Smooth muscle cell (in vitro differentiated cells): ENCODE measurements around the gene AUH. TPM values are rescaled to one million over a fixed set of nuclear protein-coding genes. Genes with fewer than 3 reads are reported as not detected.

ENCODE experiments used
- DNase-seq: peaks from one replicate; lab custom pipeline; 2025; ENCODE audit not compliant: unreplicated experiment; lab: John Stamatoyannopoulos, UW
- H2AFZ ChIP-seq: fragments of 200-600 bp; sonication (generic); 2 replicates; pipeline ENCODE4 v1.6.0; 2016; ENCODE audit warnings: antibody characterized with exemption, low read depth, mild to moderate bottlenecking
- H3F3A ChIP-seq: fragments of 200-600 bp; sonication (generic); 2 replicates; pipeline ENCODE4 v1.6.0; 2017; ENCODE audit warnings: antibody characterized with exemption, low read depth
- H3K27ac ChIP-seq: fragments of 200-600 bp; sonication (generic); 2 replicates; pipeline ENCODE4 v1.5.1; 2016; ENCODE audit warnings: low read depth, mild to moderate bottlenecking
- H3K27me3 ChIP-seq: fragments of 200-600 bp; sonication (generic); 2 replicates; pipeline ENCODE4 v1.6.1; 2016; ENCODE audit warnings: low read depth, mild to moderate bottlenecking
- H3K36me3 ChIP-seq: fragments of 200-600 bp; sonication (generic); 2 replicates; pipeline ENCODE4 v1.5.1; 2016; ENCODE audit warnings: low read depth
- H3K4me1 ChIP-seq: fragments of 200-600 bp; sonication (generic); 2 replicates; pipeline ENCODE4 v1.5.1; 2016; ENCODE audit warnings: low read depth
- H3K4me2 ChIP-seq: fragments of 200-600 bp; sonication (generic); 2 replicates; pipeline ENCODE4 v1.6.0; 2016; ENCODE audit warnings: mild to moderate bottlenecking
- H3K4me3 ChIP-seq: fragments of 200-600 bp; sonication (generic); 2 replicates; pipeline ENCODE4 v1.5.1; 2016; ENCODE audit warnings: mild to moderate bottlenecking
- H3K79me2 ChIP-seq: fragments of 200-600 bp; sonication (generic); 2 replicates; pipeline ENCODE4 v1.6.0; 2016; ENCODE audit warnings: low read depth, mild to moderate bottlenecking
- H3K9ac ChIP-seq: fragments of 200-600 bp; sonication (generic); 2 replicates; pipeline ENCODE4 v1.6.0; 2016; ENCODE audit warnings: low read depth
- H3K9me3 ChIP-seq: fragments of 200-600 bp; sonication (generic); replicated peaks from 2 replicates; pipeline ENCODE4 v1.5.1; 2016; ENCODE audit warnings: low read depth
- H4K20me1 ChIP-seq: fragments of 200-600 bp; sonication (generic); 2 replicates; pipeline ENCODE4 v1.6.0; 2016; ENCODE audit warnings: low read depth
- WGBS: methylation state at CpG from one replicate; pipeline ENCODE4 v1.1.7; 2016; ENCODE audit warnings: low lambda C conversion rate; 5-methylcytosine and 5-hydroxymethylcytosine counted together
- polyA plus RNA-seq: library from polyadenylated mRNA; unstranded; fragments of >200 nt; fragmentation: Nextera tagmentation; extraction: Ambion mirVana; gene quantifications from 2 replicates; pipeline ENCODE4 v1.2.1, GENCODE V29; 2016
- total RNA-seq: library from RNA; depleted of rRNA; stranded (reverse); fragments of >200 nt; gene quantifications from 2 replicates; pipeline ENCODE4 v1.2.3, GENCODE V29; 2014
- TF ChIP-seq, protein P1 (sequence below): fragments of 200-600 bp; sonication (generic); IDR thresholded peaks from 2 replicates; pipeline ENCODE4 v1.5.1; 2017; ENCODE audit warnings: borderline replicate concordance, mild to moderate bottlenecking, antibody characterized with exemption; ENCODE audit not compliant: insufficient read depth, poor library complexity, severe bottlenecking

AUH gene
- total and polyA plus RNA-seq, 2 experiments from 2014 or later: 8.7 TPM

DNA sequence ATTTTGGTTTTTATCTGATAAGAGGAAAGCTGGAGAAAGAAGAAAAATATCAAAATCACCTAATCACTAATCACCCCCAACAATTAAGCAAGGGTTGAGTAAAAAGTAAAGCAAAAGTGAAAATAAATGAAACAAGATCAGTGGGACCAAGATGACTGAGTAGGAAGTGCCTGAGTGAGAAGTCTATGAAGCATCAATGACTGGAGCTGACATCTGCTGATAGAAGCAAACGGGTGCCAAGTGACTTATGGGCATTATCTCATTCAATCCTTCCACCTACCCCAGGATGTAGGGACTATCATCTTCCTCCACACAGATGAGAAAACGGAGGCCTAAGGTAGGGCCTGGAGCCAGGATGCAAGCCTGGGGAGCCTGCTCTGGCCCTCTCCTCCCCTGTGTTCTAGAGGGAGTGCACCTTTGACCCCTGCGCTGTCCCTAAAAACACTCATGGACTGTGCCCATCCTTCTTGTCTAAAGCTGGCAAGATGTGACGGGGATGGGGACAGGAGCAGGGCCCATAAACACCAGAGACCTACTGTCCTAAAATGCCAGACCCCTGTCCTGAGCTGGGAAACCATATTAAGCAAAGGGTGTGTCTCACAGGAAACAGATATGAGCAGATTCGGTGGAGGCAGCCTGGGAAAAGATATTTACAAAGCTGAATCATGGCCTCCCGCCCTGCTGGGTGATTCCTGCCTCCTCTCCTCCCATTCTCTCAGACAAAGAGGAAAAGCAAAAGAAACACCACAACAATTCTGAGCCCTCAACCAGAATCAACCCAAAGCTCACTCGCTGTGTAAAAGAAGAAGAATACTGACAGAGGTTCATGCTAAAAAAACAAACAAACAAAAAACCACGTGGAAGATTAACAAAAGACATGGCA is 116.0 kb downstream of the AUH start:
- Histone ChIP-seq H3K4me3 (no peak overlapping the region), H3K4me2 (no peak overlapping the region), H3K9ac (no peak overlapping the region), H3K27ac (no peak overlapping the region), H4K20me1 (no peaks in the 10 kb centered on the region), H3K4me1 (no peaks in the 10 kb centered on the region), H3K36me3 (no peaks in the 10 kb centered on the region), H2AFZ (no peak overlapping the region), H3F3A (no peaks in the 10 kb centered on the region), H3K79me2 (no peaks in the 10 kb centered on the region), H3K27me3 (no peaks in the 10 kb centered on the region), H3K9me3 (no peaks in the 10 kb centered on the region)
- 77% methylated on average over 8 of the region's 8 CpGs for WGBS
- no peak for DNase-seq
- TF ChIP-seq, protein P1, sequence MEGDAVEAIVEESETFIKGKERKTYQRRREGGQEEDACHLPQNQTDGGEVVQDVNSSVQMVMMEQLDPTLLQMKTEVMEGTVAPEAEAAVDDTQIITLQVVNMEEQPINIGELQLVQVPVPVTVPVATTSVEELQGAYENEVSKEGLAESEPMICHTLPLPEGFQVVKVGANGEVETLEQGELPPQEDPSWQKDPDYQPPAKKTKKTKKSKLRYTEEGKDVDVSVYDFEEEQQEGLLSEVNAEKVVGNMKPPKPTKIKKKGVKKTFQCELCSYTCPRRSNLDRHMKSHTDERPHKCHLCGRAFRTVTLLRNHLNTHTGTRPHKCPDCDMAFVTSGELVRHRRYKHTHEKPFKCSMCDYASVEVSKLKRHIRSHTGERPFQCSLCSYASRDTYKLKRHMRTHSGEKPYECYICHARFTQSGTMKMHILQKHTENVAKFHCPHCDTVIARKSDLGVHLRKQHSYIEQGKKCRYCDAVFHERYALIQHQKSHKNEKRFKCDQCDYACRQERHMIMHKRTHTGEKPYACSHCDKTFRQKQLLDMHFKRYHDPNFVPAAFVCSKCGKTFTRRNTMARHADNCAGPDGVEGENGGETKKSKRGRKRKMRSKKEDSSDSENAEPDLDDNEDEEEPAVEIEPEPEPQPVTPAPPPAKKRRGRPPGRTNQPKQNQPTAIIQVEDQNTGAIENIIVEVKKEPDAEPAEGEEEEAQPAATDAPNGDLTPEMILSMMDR: no peak

DNA sequence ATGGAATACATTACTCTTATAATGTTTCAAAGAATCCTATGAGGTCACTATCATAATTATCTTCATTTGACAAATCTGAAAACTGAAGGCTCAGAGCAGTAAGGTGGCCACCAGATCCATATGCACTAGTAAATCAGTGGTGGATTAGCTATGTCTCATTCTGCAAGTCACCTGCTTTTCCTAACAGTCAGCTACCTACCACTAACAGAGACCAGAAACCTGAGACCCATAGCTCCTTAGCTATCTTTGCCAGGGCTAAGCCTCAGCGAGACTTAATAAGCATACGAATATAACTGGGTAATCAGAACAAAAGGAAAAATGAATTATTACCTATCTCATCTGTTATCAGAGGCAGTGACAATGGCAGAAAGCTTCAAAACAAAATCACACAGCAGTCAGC is 118.7 kb downstream of the AUH start:
- H3K27ac ChIP-seq: no peak overlapping the region
- DNase-seq: no peak
- H4K20me1 ChIP-seq: no peaks in the 10 kb centered on the region
- no peaks in the 10 kb centered on the region for H3F3A ChIP-seq
- WGBS: 91% methylated on average over 2 of the region's 2 CpGs
- no peaks in the 10 kb centered on the region for H3K27me3 ChIP-seq
- no peak overlapping the region for H2AFZ ChIP-seq
- H3K79me2 ChIP-seq: no peaks in the 10 kb centered on the region
- H3K4me2 ChIP-seq: no peak overlapping the region
- H3K9ac ChIP-seq: no peak overlapping the region
- H3K9me3 ChIP-seq: no peaks in the 10 kb centered on the region
- H3K36me3 ChIP-seq: no peaks in the 10 kb centered on the region
- TF ChIP-seq, protein P1: no peak
- no peak overlapping the region for H3K4me3 ChIP-seq
- H3K4me1 ChIP-seq: no peaks in the 10 kb centered on the region

DNA sequence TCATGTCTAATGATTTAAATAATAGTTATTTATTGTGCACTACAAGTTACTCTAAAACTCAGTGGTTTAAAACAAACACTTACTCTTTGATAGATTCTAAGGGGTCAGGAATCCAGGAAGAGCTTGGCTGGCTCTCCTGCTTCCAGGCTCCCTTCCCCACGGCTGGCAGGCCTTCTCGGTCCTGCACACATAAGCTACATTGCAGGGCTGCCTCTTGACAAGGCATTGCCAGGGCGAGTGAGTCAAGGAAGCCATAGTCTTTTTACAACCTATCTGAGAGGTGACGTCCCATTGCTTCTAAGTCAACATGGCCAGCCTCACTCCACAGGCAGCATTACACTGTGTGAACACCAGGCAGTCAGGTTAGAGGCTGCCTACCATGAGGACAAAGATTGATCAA is 119.8 kb downstream of the AUH start:
- Histone ChIP-seq H4K20me1 (no peaks in the 10 kb centered on the region), H2AFZ (no peak overlapping the region), H3K4me1 (no peaks in the 10 kb centered on the region), H3K9me3 (no peaks in the 10 kb centered on the region), H3K9ac (no peak overlapping the region), H3F3A (no peaks in the 10 kb centered on the region), H3K36me3 (no peaks in the 10 kb centered on the region), H3K27ac (no peak overlapping the region), H3K79me2 (no peaks in the 10 kb centered on the region), H3K4me3 (no peak overlapping the region), H3K4me2 (no peak overlapping the region), H3K27me3 (no peaks in the 10 kb centered on the region)
- no peak for DNase-seq
- TF ChIP-seq, protein P1: no peak
- WGBS: 90% methylated on average over 4 of the region's 4 CpGs

DNA sequence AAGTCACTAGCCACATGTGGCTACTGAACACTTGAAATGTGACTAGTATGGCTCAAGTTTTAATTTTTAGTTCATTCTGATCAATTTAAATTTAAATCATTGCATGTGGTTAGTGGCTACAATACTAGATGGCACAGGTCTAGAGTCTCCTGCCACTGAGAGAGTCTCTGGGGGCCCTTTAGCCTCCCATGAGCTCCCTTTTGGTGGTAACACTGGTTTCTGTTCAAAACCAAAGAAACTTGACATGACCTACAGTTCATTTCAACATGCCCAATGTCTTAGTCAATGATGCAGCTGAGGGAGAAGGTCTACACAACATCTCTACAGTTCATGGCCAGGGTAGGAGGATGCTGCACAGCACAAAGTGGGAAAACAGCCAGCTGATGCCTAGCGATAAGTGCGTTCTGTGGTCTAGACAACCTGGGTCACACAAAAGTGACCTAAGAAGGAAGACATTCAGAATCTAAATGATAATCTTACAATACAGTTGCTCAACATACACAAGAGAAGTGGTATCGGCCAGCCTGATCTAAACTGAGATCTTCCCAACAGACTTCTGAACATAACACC is 121.0 kb downstream of the AUH start:
- H4K20me1 ChIP-seq: no peaks in the 10 kb centered on the region
- H3F3A ChIP-seq: no peaks in the 10 kb centered on the region
- H3K36me3 ChIP-seq: no peaks in the 10 kb centered on the region
- no peak for DNase-seq
- no peaks in the 10 kb centered on the region for H3K27me3 ChIP-seq
- H3K9me3 ChIP-seq: no peaks in the 10 kb centered on the region
- H3K4me1 ChIP-seq: no peaks in the 10 kb centered on the region
- 97% methylated on average over 3 of the region's 3 CpGs for WGBS
- H3K79me2 ChIP-seq: no peaks in the 10 kb centered on the region
- TF ChIP-seq, protein P1: no peak
- no peak overlapping the region for H2AFZ ChIP-seq
- no peak overlapping the region for H3K9ac ChIP-seq
- H3K27ac ChIP-seq: no peak overlapping the region
- no peak overlapping the region for H3K4me3 ChIP-seq
- no peak overlapping the region for H3K4me2 ChIP-seq
